NT2/D1 (cell line): Measurements from ENCODE around the gene SUOX.

Source experiments
- SUZ12 ChIP-seq: IDR thresholded peaks from 2 replicates; pipeline ENCODE4 v1.6.1; 2011; ENCODE audit not compliant: insufficient read length, insufficient read depth; ENCODE audit errors: extremely low read depth
- YY1 ChIP-seq: IDR thresholded peaks from 2 replicates; pipeline ENCODE4 v1.6.1; 2011; ENCODE audit not compliant: insufficient read length, insufficient read depth
- ZNF274 ChIP-seq: IDR thresholded peaks from 2 replicates; pipeline ENCODE4 v1.6.1; 2011; ENCODE audit warnings: mild to moderate bottlenecking, low read depth, low read length

GRCh38 chr12:56046027-56046780 is 49.1 kb downstream of the SUOX start:
- TF ChIP-seq YY1: no peak
- TF ChIP-seq ZNF274: no peak
- TF ChIP-seq SUZ12: no peak
